Measurements from ENCODE around the gene AFAP1. TPM values are rescaled to one million over a fixed set of nuclear protein-coding genes. Genes with fewer than 3 reads are reported as not detected.

Gene AFAP1
- total and polyA plus RNA-seq, 2 of the 4 experiments (the other 2 are of a cell fraction), result 48.2 to 80.9 TPM

DNA sequence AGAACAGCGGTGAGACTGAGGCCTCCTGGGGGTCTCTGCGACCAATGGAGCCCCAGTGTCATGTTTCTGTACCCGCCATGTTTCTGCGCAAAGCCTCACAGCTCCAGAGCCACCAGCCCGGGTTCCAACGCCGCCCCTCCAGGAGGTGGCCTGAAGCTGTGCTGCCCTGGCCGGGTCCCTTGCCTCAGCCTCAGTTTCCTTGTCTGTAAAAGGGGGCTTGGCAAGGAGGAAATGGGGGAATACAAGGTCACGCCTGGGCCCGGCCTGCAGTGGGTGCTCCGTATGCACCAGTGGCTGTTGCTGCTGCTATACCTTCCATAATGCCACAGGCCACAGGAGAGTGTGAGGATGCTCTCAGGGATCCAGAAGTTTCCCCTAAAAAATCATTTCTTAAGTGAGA is 229.5 kb downstream of the AFAP1 start:
- Histone ChIP-seq H3K9ac (ENCODE audit: low read depth, low read length) (no peak overlapping the region), H3K9me1 (ENCODE audit: insufficient read depth, low read length) (no peaks in the 10 kb centered on the region), H2BK5ac (ENCODE audit: low read depth, low read length, poor library complexity, severe bottlenecking) (no peak overlapping the region), H3K18ac (ENCODE audit: low read depth, low read length) (no peak overlapping the region), H3K14ac (replicated peaks; ENCODE audit: low read depth, low read length) (no peak overlapping the region), H4K20me1 (ENCODE audit: insufficient read depth, low read length) (no peaks in the 10 kb centered on the region), H3K9me3 (ENCODE audit: control insufficient read depth, insufficient read depth, low read length) (peaks cover 5% of the 10 kb centered on the region), H4K8ac (ENCODE audit: low read depth in 2 of 2, low read length in 2 of 2) (no peak overlapping the region), H3K4me1 (ENCODE audit: control insufficient read depth, insufficient read depth, low read length) (no peaks in the 10 kb centered on the region), H3K23ac (ENCODE audit: low read depth, low read length) (no peak overlapping the region), H3K36me3 (ENCODE audit: control insufficient read depth, insufficient read depth, low read length) (no peaks in the 10 kb centered on the region), H2BK20ac (ENCODE audit: low read depth, low read length) (no peak overlapping the region), H4K91ac (ENCODE audit: insufficient read depth, low read depth, low read length) (no peak overlapping the region), H4K5ac (ENCODE audit: low read depth, low read length) (no peak overlapping the region), H3K4ac (ENCODE audit: low read depth, low read length) (no peak overlapping the region), H3K4me3 (ENCODE audit: insufficient read depth, low read depth, low read length) (no peak overlapping the region), H2BK15ac (ENCODE audit: low read depth, low read length) (no peak overlapping the region), H2BK120ac (ENCODE audit: low read depth, low read length) (no peak overlapping the region), H2AK9ac (replicated peaks; ENCODE audit: low read depth, low read length, poor library complexity) (no peak overlapping the region), H3K4me2 (ENCODE audit: low read depth, low read length) (no peak overlapping the region), H2AFZ (replicated peaks; ENCODE audit: low read length, poor library complexity) (no peak overlapping the region), H3K79me1 (ENCODE audit: low read depth in 1 of 2, low read length in 2 of 2) (no peaks in the 10 kb centered on the region), H3K56ac (ENCODE audit: extremely low read depth, insufficient read depth, low read length) (no peak overlapping the region), H2AK5ac (ENCODE audit: low read depth, low read length) (no peak overlapping the region), H3K27ac (ENCODE audit: insufficient read depth, low read length) (no peak overlapping the region), H3K27me3 (ENCODE audit: control insufficient read depth, insufficient read depth, low read length) (peaks cover 42% of the 10 kb centered on the region)
- in situ Hi-C loops (cut with MboI; ENCODE audit: low sequenced_read_pairs), result no loop called here
- DNase-seq, result no peak
- TF ChIP-seq, protein P1, sequence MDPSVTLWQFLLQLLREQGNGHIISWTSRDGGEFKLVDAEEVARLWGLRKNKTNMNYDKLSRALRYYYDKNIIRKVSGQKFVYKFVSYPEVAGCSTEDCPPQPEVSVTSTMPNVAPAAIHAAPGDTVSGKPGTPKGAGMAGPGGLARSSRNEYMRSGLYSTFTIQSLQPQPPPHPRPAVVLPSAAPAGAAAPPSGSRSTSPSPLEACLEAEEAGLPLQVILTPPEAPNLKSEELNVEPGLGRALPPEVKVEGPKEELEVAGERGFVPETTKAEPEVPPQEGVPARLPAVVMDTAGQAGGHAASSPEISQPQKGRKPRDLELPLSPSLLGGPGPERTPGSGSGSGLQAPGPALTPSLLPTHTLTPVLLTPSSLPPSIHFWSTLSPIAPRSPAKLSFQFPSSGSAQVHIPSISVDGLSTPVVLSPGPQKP (IDR thresholded peaks at IDR 0.05; ENCODE audit: borderline replicate concordance, low read depth, low read length), result no peak
- TF ChIP-seq MXI1 (IDR thresholded peaks at IDR 0.05; ENCODE audit: borderline replicate concordance, low read depth, low read length) (no peak), RAD21 (IDR thresholded peaks at IDR 0.05; ENCODE audit: low read length) (no peak), RFX5 (IDR thresholded peaks at IDR 0.05; ENCODE audit: low read depth, low read length) (no peak), SMC3 (IDR thresholded peaks at IDR 0.05; ENCODE audit: low read depth, low read length) (no peak), MAFK (IDR thresholded peaks at IDR 0.05; ENCODE audit: low read depth, low read length) (no peak), RCOR1 (IDR thresholded peaks at IDR 0.05; ENCODE audit: insufficient replicate concordance, low read length) (no peak), BHLHE40 (IDR thresholded peaks at IDR 0.05; ENCODE audit: low read depth, low read length) (no peak), MAZ (IDR thresholded peaks at IDR 0.05; ENCODE audit: borderline replicate concordance, low read depth, low read length) (no peak), CHD1 (IDR thresholded peaks at IDR 0.05; ENCODE audit: low read depth, low read length) (no peak), POLR2A (IDR thresholded peaks at IDR 0.05; ENCODE audit: low read depth, low read length) (no peak)
- no peak for ATAC-seq (ENCODE audit: low read depth)
- no TSS peak for BruUV-seq (replicated peaks)
- intact Hi-C loops (cut with micrococcal nuclease), result no loop called here
- CTCF ChIA-PET, result no interaction called here
- dilution Hi-C loops (cut with HindIII; ENCODE audit: low sequenced_read_pairs, unreplicated experiment), result no loop called here
- 60% methylated on average over 2 of the region's 11 CpGs; no CpG with 5 or more reads in 1 of the 2 experiments for WGBS, 2 experiments (ENCODE audit: extremely low coverage in 2 of 2, insufficient read length in 1 of 2)
- POLR2A ChIA-PET (ENCODE audit: unreplicated experiment), result no interaction called here

All from IMR-90 (cell line).